ENCODE results near the gene LRRC42.

The LRRC42 gene

GRCh38 chr1:53964109-53964508 lies 18.0 kb downstream of the LRRC42 start:
- Histone ChIP-seq H2BK120ac (ENCODE audit: insufficient read depth, low read length, poor library complexity) (no peak overlapping the region), H2BK12ac (ENCODE audit: low read length) (no peak overlapping the region), H3K4ac (ENCODE audit: low read depth, low read length) (no peak overlapping the region), H3K79me2 (ENCODE audit: control insufficient read depth, insufficient read depth, low read length, poor library complexity) (no peaks in the 10 kb centered on the region), H3K79me1 (ENCODE audit: low read length) (no peaks in the 10 kb centered on the region), H3K4me2 (ENCODE audit: low read length) (no peak overlapping the region), H4K12ac (ENCODE audit: low read depth, low read length) (no peak overlapping the region), H3K18ac (ENCODE audit: low read length) (no peak overlapping the region), H3K4me1 (ENCODE audit: control insufficient read depth in 1 of 2, insufficient read depth in 2 of 2, low read length in 2 of 2) (no peaks in the 10 kb centered on the region), H3K14ac (ENCODE audit: low read length) (no peak overlapping the region), H3K27ac (ENCODE audit: low read depth, low read length) (no peak overlapping the region), H3K36me3 (ENCODE audit: control insufficient read depth in 1 of 2, insufficient read depth in 2 of 2, low read length in 2 of 2) (peaks cover 16 to 42% of the 10 kb centered on the region in 2 experiments), H4K8ac (ENCODE audit: low read depth, low read length) (no peak overlapping the region), H2AK5ac (ENCODE audit: low read length) (no peak overlapping the region), H4K91ac (ENCODE audit: low read depth, low read length) (no peak overlapping the region), H3K4me3 (ENCODE audit: low read depth, low read length) (no peak overlapping the region), H3K9me3 (ENCODE audit: insufficient read depth, low read depth, low read length) (no peaks in the 10 kb centered on the region), H3K9ac (ENCODE audit: low read length) (no peak overlapping the region), H3K23ac (ENCODE audit: low read length) (no peak overlapping the region), H2BK5ac (ENCODE audit: low read depth, low read length, poor library complexity) (no peak overlapping the region), H3K27me3 (ENCODE audit: insufficient read depth, low read length) (no peaks in the 10 kb centered on the region), H2AFZ (ENCODE audit: insufficient read depth, low read length, poor library complexity) (no peak overlapping the region)
- 100% methylated on average over 2 of the region's 5 CpGs for WGBS (ENCODE audit: extremely low coverage, insufficient coverage, insufficient read length)
- no peak for DNase-seq

- H4K91ac ChIP-seq (ENCODE audit: low read depth, low read length) = no peak overlapping the region
These were observed 20.6 kb downstream of the LRRC42 start for GRCh38 chr1:53966794-53967193.

GRCh38 chr1:53967409-53968124 lies 21.4 kb downstream of the LRRC42 start:
- H3K79me1 ChIP-seq (ENCODE audit: low read length) = no peaks in the 10 kb centered on the region
- no peak overlapping the region for H4K91ac ChIP-seq (ENCODE audit: low read depth, low read length)
- peaks cover 24 to 30% of the 10 kb centered on the region in 2 experiments for H3K36me3 ChIP-seq (ENCODE audit: control insufficient read depth in 1 of 2, insufficient read depth in 2 of 2, low read length in 2 of 2)
- no peak overlapping the region for H3K4me3 ChIP-seq (ENCODE audit: low read depth, low read length)
- H4K12ac ChIP-seq (ENCODE audit: low read depth, low read length) = no peak overlapping the region
- no peak overlapping the region for H3K27ac ChIP-seq (ENCODE audit: low read depth, low read length)
- H2BK5ac ChIP-seq (ENCODE audit: low read depth, low read length, poor library complexity) = no peak overlapping the region
- DNase-seq = no peak
- H3K23ac ChIP-seq (ENCODE audit: low read length) = no peak overlapping the region
- H2BK12ac ChIP-seq (ENCODE audit: low read length) = no peak overlapping the region
- WGBS (ENCODE audit: extremely low coverage, insufficient coverage, insufficient read length) = no CpG with 5 or more reads among the region's 7 CpGs
- H3K14ac ChIP-seq (ENCODE audit: low read length) = no peak overlapping the region
- no peak overlapping the region for H3K18ac ChIP-seq (ENCODE audit: low read length)
- H3K9ac ChIP-seq (ENCODE audit: low read length) = no peak overlapping the region
- H3K4ac ChIP-seq (ENCODE audit: low read depth, low read length) = no peak overlapping the region
- no peak overlapping the region for H4K8ac ChIP-seq (ENCODE audit: low read depth, low read length)
- no peaks in the 10 kb centered on the region for H3K79me2 ChIP-seq (ENCODE audit: control insufficient read depth, insufficient read depth, low read length, poor library complexity)
- H2AFZ ChIP-seq (ENCODE audit: insufficient read depth, low read length, poor library complexity) = no peak overlapping the region
- H3K4me2 ChIP-seq (ENCODE audit: low read length) = no peak overlapping the region
- no peaks in the 10 kb centered on the region for H3K9me3 ChIP-seq (ENCODE audit: insufficient read depth, low read depth, low read length)
- no peaks in the 10 kb centered on the region for H3K4me1 ChIP-seq (ENCODE audit: control insufficient read depth in 1 of 2, insufficient read depth in 2 of 2, low read length in 2 of 2)
- H2BK120ac ChIP-seq (ENCODE audit: insufficient read depth, low read length, poor library complexity) = no peak overlapping the region
- no peaks in the 10 kb centered on the region for H3K27me3 ChIP-seq (ENCODE audit: insufficient read depth, low read length)
- no peak overlapping the region for H2AK5ac ChIP-seq (ENCODE audit: low read length)

More at GRCh38 chr1:53966794-53967193, 20.6 kb downstream of the LRRC42 start:
- Histone ChIP-seq H2AK5ac (ENCODE audit: low read length) (no peak overlapping the region), H3K4me3 (ENCODE audit: low read depth, low read length) (no peak overlapping the region), H3K4me2 (ENCODE audit: low read length) (no peak overlapping the region), H3K79me1 (ENCODE audit: low read length) (no peaks in the 10 kb centered on the region), H3K23ac (ENCODE audit: low read length) (no peak overlapping the region), H3K27ac (ENCODE audit: low read depth, low read length) (no peak overlapping the region), H3K36me3 (ENCODE audit: control insufficient read depth in 1 of 2, insufficient read depth in 2 of 2, low read length in 2 of 2) (peaks cover 22 to 35% of the 10 kb centered on the region in 2 experiments), H2BK12ac (ENCODE audit: low read length) (no peak overlapping the region), H3K9me3 (ENCODE audit: insufficient read depth, low read depth, low read length) (no peaks in the 10 kb centered on the region), H2BK120ac (ENCODE audit: insufficient read depth, low read length, poor library complexity) (no peak overlapping the region), H4K12ac (ENCODE audit: low read depth, low read length) (no peak overlapping the region), H3K79me2 (ENCODE audit: control insufficient read depth, insufficient read depth, low read length, poor library complexity) (no peaks in the 10 kb centered on the region), H4K8ac (ENCODE audit: low read depth, low read length) (no peak overlapping the region), H3K4ac (ENCODE audit: low read depth, low read length) (no peak overlapping the region), H3K9ac (ENCODE audit: low read length) (no peak overlapping the region), H2BK5ac (ENCODE audit: low read depth, low read length, poor library complexity) (no peak overlapping the region), H3K14ac (ENCODE audit: low read length) (no peak overlapping the region), H3K4me1 (ENCODE audit: control insufficient read depth in 1 of 2, insufficient read depth in 2 of 2, low read length in 2 of 2) (no peaks in the 10 kb centered on the region), H3K27me3 (ENCODE audit: insufficient read depth, low read length) (no peaks in the 10 kb centered on the region), H3K18ac (ENCODE audit: low read length) (no peak overlapping the region), H2AFZ (ENCODE audit: insufficient read depth, low read length, poor library complexity) (no peak overlapping the region)
- no CpG with 5 or more reads among the region's 3 CpGs for WGBS (ENCODE audit: extremely low coverage, insufficient coverage, insufficient read length)
- no peak for DNase-seq

- H3K79me2 ChIP-seq (ENCODE audit: control insufficient read depth, insufficient read depth, low read length, poor library complexity) = no peaks in the 10 kb centered on the region
- H2BK12ac ChIP-seq (ENCODE audit: low read length) = no peak overlapping the region
- no peaks in the 10 kb centered on the region for H3K4me1 ChIP-seq (ENCODE audit: control insufficient read depth in 1 of 2, insufficient read depth in 2 of 2, low read length in 2 of 2)
- H3K79me1 ChIP-seq (ENCODE audit: low read length) = no peaks in the 10 kb centered on the region
- H2BK120ac ChIP-seq (ENCODE audit: insufficient read depth, low read length, poor library complexity) = no peak overlapping the region
- no peak overlapping the region for H2AFZ ChIP-seq (ENCODE audit: insufficient read depth, low read length, poor library complexity)
- H3K23ac ChIP-seq (ENCODE audit: low read length) = no peak overlapping the region
- H3K4me2 ChIP-seq (ENCODE audit: low read length) = no peak overlapping the region
- no peak overlapping the region for H3K9ac ChIP-seq (ENCODE audit: low read length)
- no peaks in the 10 kb centered on the region for H3K9me3 ChIP-seq (ENCODE audit: insufficient read depth, low read depth, low read length)
- no peak overlapping the region for H4K91ac ChIP-seq (ENCODE audit: low read depth, low read length)
- H2AK5ac ChIP-seq (ENCODE audit: low read length) = no peak overlapping the region
- no CpG with 5 or more reads among the region's 2 CpGs for WGBS (ENCODE audit: extremely low coverage, insufficient coverage, insufficient read length)
- no peak overlapping the region for H2BK5ac ChIP-seq (ENCODE audit: low read depth, low read length, poor library complexity)
- no peak overlapping the region for H3K27ac ChIP-seq (ENCODE audit: low read depth, low read length)
- no peak overlapping the region for H3K4ac ChIP-seq (ENCODE audit: low read depth, low read length)
- H4K8ac ChIP-seq (ENCODE audit: low read depth, low read length) = no peak overlapping the region
- H3K27me3 ChIP-seq (ENCODE audit: insufficient read depth, low read length) = no peaks in the 10 kb centered on the region
- H3K4me3 ChIP-seq (ENCODE audit: low read depth, low read length) = no peak overlapping the region
- H3K18ac ChIP-seq (ENCODE audit: low read length) = no peak overlapping the region
- no peak overlapping the region for H3K14ac ChIP-seq (ENCODE audit: low read length)
- no peak for DNase-seq
- no peak overlapping the region for H4K12ac ChIP-seq (ENCODE audit: low read depth, low read length)
- H3K36me3 ChIP-seq (ENCODE audit: control insufficient read depth in 1 of 2, insufficient read depth in 2 of 2, low read length in 2 of 2) = peaks cover 21 to 26% of the 10 kb centered on the region in 2 experiments
These were observed 22.0 kb downstream of the LRRC42 start for GRCh38 chr1:53968125-53968513.

Data from trophoblast cell (in vitro differentiated cells and primary cell).